Stimulated activated CD8-positive, alpha-beta memory T cell treated with anti-CD3 and anti-CD28 coated beads, Interleukin-12 subunit alpha, Interleukin-12 subunit beta, amount 100 ng/mL, for 24 hours (primary cell): ENCODE data around the gene LRPAP1.

Experiments
- DNase-seq: peaks from one replicate; pipeline ENCODE4 v3.0.0-alpha.2; 2020; ENCODE audit errors: extremely low read depth

LRPAP1 gene

GRCh38 chr4:3485011-3485791, 47.0 kb downstream of the LRPAP1 start:
- no peak for DNase-seq

- DNase-seq, result no peak
Measured at GRCh38 chr4:3484057-3484973, 47.9 kb downstream of the LRPAP1 start.

- DNase-seq, result no peak
Measured at GRCh38 chr4:3483471-3483921, 48.7 kb downstream of the LRPAP1 start.

GRCh38 chr4:3482707-3483106, 49.5 kb downstream of the LRPAP1 start:
- no peak for DNase-seq

- no peak for DNase-seq
Measured at GRCh38 chr4:3481783-3482393, 50.3 kb downstream of the LRPAP1 start.

GRCh38 chr4:3481113-3481531, 51.1 kb downstream of the LRPAP1 start:
- no peak for DNase-seq

- peak; percentile 16 for DNase-seq
Measured at GRCh38 chr4:3480528-3481112, 51.6 kb downstream of the LRPAP1 start.

GRCh38 chr4:3479358-3480101, 52.7 kb downstream of the LRPAP1 start:
- no peak for DNase-seq

GRCh38 chr4:3478446-3479357, 53.5 kb downstream of the LRPAP1 start:
- DNase-seq, result no peak

- no peak for DNase-seq
Measured at GRCh38 chr4:3477750-3478430, 54.3 kb downstream of the LRPAP1 start.

GRCh38 chr4:3476936-3477749, 55.1 kb downstream of the LRPAP1 start:
- no peak for DNase-seq

- no peak for DNase-seq
Measured at GRCh38 chr4:3476341-3476747, 55.9 kb downstream of the LRPAP1 start.

GRCh38 chr4:3475713-3476260, 56.4 kb downstream of the LRPAP1 start:
- no peak for DNase-seq

GRCh38 chr4:3475041-3475712, 57.0 kb downstream of the LRPAP1 start:
- DNase-seq, result no peak

- no peak for DNase-seq
Measured at GRCh38 chr4:3473996-3474765, 58.0 kb downstream of the LRPAP1 start.

GRCh38 chr4:3473181-3473950, 58.9 kb downstream of the LRPAP1 start:
- DNase-seq, result no peak
